HEK293T (cell line): ENCODE measurements around the gene SGPL1.

Experiments
- ARNT ChIP-seq: fragments of 450-650 bp; IDR thresholded peaks from 2 replicates; pipeline ENCODE4 v1.6.1; 2017; ENCODE audit warnings: mild to moderate bottlenecking
- BHLHE40 ChIP-seq: fragments of 450-650 bp; IDR thresholded peaks from 2 replicates; pipeline ENCODE4 v1.6.1; 2016; ENCODE audit warnings: mild to moderate bottlenecking, moderate library complexity, borderline replicate concordance
- ELF4 ChIP-seq: fragments of 450-650 bp; IDR thresholded peaks from 2 replicates; pipeline ENCODE4 v1.6.1; 2017; ENCODE audit warnings: antibody characterized with exemption
- FOXA1 ChIP-seq: fragments of 450-650 bp; IDR thresholded peaks from 2 replicates; pipeline ENCODE4 v1.6.1; 2016; ENCODE audit warnings: mild to moderate bottlenecking
- FOXK2 ChIP-seq: fragments of 450-650 bp; IDR thresholded peaks from 2 replicates; pipeline ENCODE4 v1.6.1; 2016; ENCODE audit warnings: mild to moderate bottlenecking
- HDGF ChIP-seq: fragments of 450-650 bp; IDR thresholded peaks from 2 replicates; pipeline ENCODE4 v1.6.1; 2017; ENCODE audit warnings: antibody characterized with exemption, borderline replicate concordance
- L3MBTL2 ChIP-seq: fragments of 450-650 bp; conservative IDR thresholded peaks from 2 replicates; pipeline ENCODE4 v1.6.1; 2016; ENCODE audit warnings: mild to moderate bottlenecking
- NFRKB ChIP-seq: fragments of 450-650 bp; IDR thresholded peaks from 2 replicates; pipeline ENCODE4 v1.6.1; 2016; ENCODE audit warnings: mild to moderate bottlenecking, moderate library complexity
- PKNOX1 ChIP-seq: fragments of 450-650 bp; IDR thresholded peaks from 2 replicates; pipeline ENCODE4 v1.6.1; 2016
- SP1 ChIP-seq: fragments of 450-650 bp; IDR thresholded peaks from 2 replicates; pipeline ENCODE4 v1.6.1; 2017
- SUZ12 ChIP-seq: fragments of 450-650 bp; IDR thresholded peaks from 2 replicates; pipeline ENCODE4 v1.6.1; 2016; ENCODE audit warnings: mild to moderate bottlenecking
- TARDBP ChIP-seq: fragments of 450-650 bp; IDR thresholded peaks from 2 replicates; pipeline ENCODE4 v1.6.1; 2016

DNA sequence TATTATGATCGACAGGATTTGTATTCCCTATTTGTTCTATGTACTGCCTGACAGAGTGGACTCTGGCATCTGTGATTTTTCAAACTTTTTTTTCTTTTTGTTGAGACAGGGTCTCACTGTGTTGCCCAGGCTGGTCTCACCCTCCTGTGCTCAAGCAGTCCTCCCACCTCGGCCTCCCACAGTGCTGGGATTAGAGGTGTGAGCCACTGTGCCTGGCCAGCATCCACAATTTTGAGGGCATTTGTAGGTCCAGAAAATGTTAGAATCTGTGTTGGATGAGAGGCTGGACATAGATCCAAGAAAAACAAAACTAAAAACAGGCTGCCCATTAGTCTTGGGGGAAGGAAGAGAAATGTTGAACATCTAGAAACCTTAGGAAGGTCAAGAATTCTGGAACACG, 34.3 kb downstream of the SGPL1 start:
- no peak for TF ChIP-seq FOXK2
- TF ChIP-seq FOXA1: no peak
- TF ChIP-seq TARDBP: no peak
- TF ChIP-seq HDGF: no peak
- TF ChIP-seq BHLHE40: no peak
- no peak for TF ChIP-seq ARNT
- TF ChIP-seq L3MBTL2: no peak
- TF ChIP-seq SP1: no peak
- no peak for TF ChIP-seq ELF4
- no peak for TF ChIP-seq SUZ12
- TF ChIP-seq NFRKB: no peak
- no peak for TF ChIP-seq PKNOX1
